IPS DF 4.7 (cell line): Measurements from ENCODE around the gene PYGM.

Experiments
- DNase-seq: peaks from one replicate; pipeline ENCODE4 v3.0.0-alpha.2; 2013; ENCODE audit warnings: low spot score; ENCODE audit errors: extremely low read depth

Gene PYGM

GRCh38 chr11:64759722-64760719, at the start of gene PYGM:
Gene PYGM (minus strand): TSS chr11:64759974. CDS start chr11:64759898, 76 bp downstream.
- DNase-seq, result no peak

- DNase-seq, result no peak
Observed at GRCh38 chr11:64805481-64805880, 45.7 kb upstream of the PYGM start.

- DNase-seq, result no peak
Observed at GRCh38 chr11:64804346-64805210, 44.8 kb upstream of the PYGM start.

- DNase-seq, result no peak
Observed at GRCh38 chr11:64803846-64804345, 44.1 kb upstream of the PYGM start.

- DNase-seq, result no peak
Observed at GRCh38 chr11:64803158-64803845, 43.5 kb upstream of the PYGM start, which contains the start of gene MAP4K2. Gene MAP4K2 (minus strand): TSS chr11:64803214. CDS start chr11:64803149, 65 bp downstream.

- no peak for DNase-seq
Observed at GRCh38 chr11:64802370-64803157, 42.8 kb upstream of the PYGM start.

- DNase-seq, result no peak
Observed at GRCh38 chr11:64801561-64802369, 42.0 kb upstream of the PYGM start.

- DNase-seq, result no peak
Observed at GRCh38 chr11:64801158-64801464, 41.3 kb upstream of the PYGM start.

GRCh38 chr11:64800303-64801157, 40.8 kb upstream of the PYGM start:
- DNase-seq, result no peak

- no peak for DNase-seq
Observed at GRCh38 chr11:64799623-64800302, 40.0 kb upstream of the PYGM start.

GRCh38 chr11:64799256-64799622, 39.5 kb upstream of the PYGM start:
- DNase-seq, result no peak

- DNase-seq, result no peak
Observed at GRCh38 chr11:64796757-64797541, 37.2 kb upstream of the PYGM start.

GRCh38 chr11:64796047-64796756, 36.4 kb upstream of the PYGM start:
- no peak for DNase-seq

- DNase-seq, result no peak
Observed at GRCh38 chr11:64794526-64794925, 34.8 kb upstream of the PYGM start.

- no peak for DNase-seq
Observed at GRCh38 chr11:64793271-64794160, 33.7 kb upstream of the PYGM start.

GRCh38 chr11:64792482-64792881, 32.7 kb upstream of the PYGM start:
- DNase-seq, result no peak
